SK-N-SH treated with all-trans-retinoic acid at 6 μM for 48 hours (cell line): ENCODE measurements around the gene FHIT.

Experiments
- ATAC-seq: fragments of 200-7000 bp; cut with Tn5 transposase; 3 replicates; pipeline ENCODE4 v1.9.1; 2020; ENCODE audit warnings: mild to moderate bottlenecking, moderate library complexity
- ARNTL ChIP-seq: fragments of 450-650 bp; formaldehyde crosslinking; IDR thresholded peaks from 2 replicates; pipeline ENCODE4 v1.5.0; 2020; ENCODE audit warnings: low read depth, mild to moderate bottlenecking, moderate library complexity, borderline replicate concordance
- BACH2 ChIP-seq: fragments of 250-450 bp; sonication (Bioruptor Pico); IDR thresholded peaks from 2 replicates; pipeline ENCODE4 v1.9.0; 2021; ENCODE audit warnings: mild to moderate bottlenecking, borderline replicate concordance
- CREB5 ChIP-seq: fragments of 250-450 bp; sonication (Bioruptor Pico); IDR thresholded peaks from 2 replicates; pipeline ENCODE4 v1.5.1; 2020; ENCODE audit warnings: low read depth, mild to moderate bottlenecking, moderate library complexity
- CSDC2 ChIP-seq: fragments of 250-450 bp; sonication (Bioruptor Pico); IDR thresholded peaks from 2 replicates; pipeline ENCODE4 v1.5.0; 2020; ENCODE audit warnings: mild to moderate bottlenecking, moderate library complexity
- ESRRG ChIP-seq: fragments of 250-450 bp; sonication (Bioruptor Pico); IDR thresholded peaks from 2 replicates; pipeline ENCODE4 v1.6.1; 2021; ENCODE audit warnings: mild to moderate bottlenecking
- GLIS3 ChIP-seq: fragments of 250-450 bp; sonication (Bioruptor Pico); IDR thresholded peaks from 2 replicates; pipeline ENCODE4 v1.5.0; 2020; ENCODE audit warnings: mild to moderate bottlenecking, moderate library complexity
- ISL1 ChIP-seq: fragments of 250-450 bp; sonication (Bioruptor Pico); IDR thresholded peaks from 2 replicates; pipeline ENCODE4 v2.1.2; 2022; ENCODE audit warnings: mild to moderate bottlenecking, moderate library complexity
- OSR1 ChIP-seq: fragments of 250-450 bp; sonication (Bioruptor Pico); IDR thresholded peaks from 2 replicates; pipeline ENCODE4 v1.8.0; 2022; ENCODE audit warnings: moderate library complexity, mild to moderate bottlenecking, inconsistent platforms
- PATZ1 ChIP-seq: fragments of 250-450 bp; sonication (Bioruptor Pico); IDR thresholded peaks from 2 replicates; pipeline ENCODE4 v1.8.0; 2020; ENCODE audit warnings: mild to moderate bottlenecking, moderate library complexity, borderline replicate concordance
- POU6F1 ChIP-seq: fragments of 250-450 bp; sonication (Bioruptor Pico); IDR thresholded peaks from 2 replicates; pipeline ENCODE4 v1.8.0; 2021; ENCODE audit warnings: low read depth, mild to moderate bottlenecking, moderate library complexity, borderline replicate concordance
- PPARA ChIP-seq: fragments of 250-450 bp; sonication (Bioruptor Pico); IDR thresholded peaks from 2 replicates; pipeline ENCODE4 v1.5.0; 2020; ENCODE audit warnings: mild to moderate bottlenecking, borderline replicate concordance
- SNAI2 ChIP-seq: fragments of 250-450 bp; sonication (Bioruptor Pico); IDR thresholded peaks from 2 replicates; pipeline ENCODE4 v1.5.0; 2020; ENCODE audit warnings: mild to moderate bottlenecking, moderate library complexity
- TCF4 ChIP-seq: fragments of 250-450 bp; sonication (Bioruptor Pico); IDR thresholded peaks from 2 replicates; pipeline ENCODE4 v1.8.0; 2021; ENCODE audit warnings: mild to moderate bottlenecking, moderate library complexity, borderline replicate concordance
- TOX ChIP-seq: fragments of 250-450 bp; sonication (Bioruptor Pico); IDR thresholded peaks from 2 replicates; pipeline ENCODE4 v1.8.0; 2021; ENCODE audit warnings: mild to moderate bottlenecking, moderate library complexity, borderline replicate concordance
- TSHZ2 ChIP-seq: fragments of 250-450 bp; sonication (Bioruptor Pico); IDR thresholded peaks from 2 replicates; pipeline ENCODE4 v1.5.0; 2020; ENCODE audit warnings: mild to moderate bottlenecking, moderate library complexity
- ZC3H10 ChIP-seq: fragments of 250-450 bp; sonication (Bioruptor Pico); IDR thresholded peaks from 2 replicates; pipeline ENCODE4 v1.5.1; 2021; ENCODE audit warnings: mild to moderate bottlenecking, moderate library complexity
- ZFP3 ChIP-seq: fragments of 250-450 bp; sonication (Bioruptor Pico); IDR thresholded peaks from 2 replicates; pipeline ENCODE4 v1.5.0; 2020; ENCODE audit warnings: mild to moderate bottlenecking, moderate library complexity
- ZNF565 ChIP-seq: fragments of 450-650 bp; formaldehyde crosslinking; conservative IDR thresholded peaks from 2 replicates; pipeline ENCODE4 v1.5.0; 2020; ENCODE audit warnings: low read depth, mild to moderate bottlenecking, moderate library complexity
- ZNF70 ChIP-seq: fragments of 450-650 bp; formaldehyde crosslinking; IDR thresholded peaks from 2 replicates; pipeline ENCODE4 v1.5.0; 2020; ENCODE audit warnings: mild to moderate bottlenecking, moderate library complexity
- ZNF8 ChIP-seq: fragments of 450-650 bp; formaldehyde crosslinking; IDR thresholded peaks from 2 replicates; pipeline ENCODE4 v1.5.0; 2020; ENCODE audit warnings: mild to moderate bottlenecking, moderate library complexity

FHIT gene

GRCh38 chr3:59734061-59734460 is 1517.2 kb downstream of the FHIT start:
- no peak for ATAC-seq
- TF ChIP-seq GLIS3 (CRISPR knock-in tag): no peak
- no peak for TF ChIP-seq PATZ1 (CRISPR knock-in tag)
- TF ChIP-seq TOX (CRISPR knock-in tag): no peak
- TF ChIP-seq ARNTL (CRISPR knock-in tag): no peak
- 0 out of 2 replicates have a peak, but pooled peaks have one; percentile 9 for TF ChIP-seq ZNF70 (CRISPR knock-in tag)
- no peak for TF ChIP-seq POU6F1 (CRISPR knock-in tag)
- TF ChIP-seq ESRRG (CRISPR knock-in tag): no peak
- TF ChIP-seq OSR1 (CRISPR knock-in tag): no peak
- no peak for TF ChIP-seq ZNF565 (CRISPR knock-in tag)
- no peak for TF ChIP-seq SNAI2 (CRISPR knock-in tag)
- no peak for TF ChIP-seq ZNF8
- TF ChIP-seq ISL1 (CRISPR knock-in tag): peak; percentile 43
- peak; percentile 64; the same call in 1 of the 2 replicates for TF ChIP-seq TCF4 (CRISPR knock-in tag)
- TF ChIP-seq ZFP3 (CRISPR knock-in tag): no peak
- TF ChIP-seq CREB5 (CRISPR knock-in tag): no peak
- TF ChIP-seq TSHZ2 (CRISPR knock-in tag): peak; percentile 69; the same call in 1 of the 2 replicates
- TF ChIP-seq CSDC2 (CRISPR knock-in tag): no peak
- TF ChIP-seq BACH2 (CRISPR knock-in tag): peak; percentile 55; the same call in 1 of the 2 replicates
- TF ChIP-seq ZC3H10 (CRISPR knock-in tag): no peak
- TF ChIP-seq, all 23 proteins: peak for 5

- TF ChIP-seq TCF4 (CRISPR knock-in tag) (no peak), ZNF8 (no peak), PPARA (no peak), ZNF70 (CRISPR knock-in tag) (no peak), ZNF565 (CRISPR knock-in tag) (no peak), ESRRG (CRISPR knock-in tag) (no peak), TOX (CRISPR knock-in tag) (no peak), PATZ1 (CRISPR knock-in tag) (no peak), CSDC2 (CRISPR knock-in tag) (no peak), BACH2 (CRISPR knock-in tag) (no peak)
- TF ChIP-seq, all 23 proteins: peak for 0
- ATAC-seq: no peak
These were observed 1518.0 kb downstream of the FHIT start for GRCh38 chr3:59733041-59733809.
